Tibial artery (tissue), 4 donors: Measurements from ENCODE around the gene HOXA10.

Source experiments
- DNase-seq, 2 donors: peaks; one replicate each; pipeline ENCODE4 v3.0.0-alpha.2; 2019
- H3K27ac ChIP-seq, 2 donors: fragments of 200-600 bp; sonication (generic) in 1 of 2; 1 replicate in 1 of 2; 2 replicates in 1 of 2; pipeline ENCODE4 v1.5.1; 2018 to 2019; ENCODE audit warnings: mild to moderate bottlenecking in 1 of 2
- H3K27me3 ChIP-seq, 2 donors: fragments of 200-600 bp; sonication (generic) in 1 of 2; one replicate each; pipeline versions ENCODE4 v1.5.1 to v1.6.0; 2016 to 2019
- H3K36me3 ChIP-seq, 3 donors: fragments of 200-600 bp; sonication (generic) in 2 of 3; one replicate each; pipeline ENCODE4 v1.5.1; 2016 to 2019; ENCODE audit warnings: mild to moderate bottlenecking in 2 of 3
- H3K4me1 ChIP-seq, 4 donors: fragments of 200-600 bp; sonication (generic) in 2 of 4; 1 replicate in 3 of 4; 2 replicates in 1 of 4; pipeline ENCODE4 v1.5.1; 2016 to 2019
- H3K4me3 ChIP-seq, 2 donors: fragments of 200-600 bp; sonication (generic) in 1 of 2; 1 replicate in 1 of 2; 2 replicates in 1 of 2; pipeline ENCODE4 v1.5.1; 2018 to 2019; ENCODE audit warnings: mild to moderate bottlenecking in 2 of 2
- H3K9me3 ChIP-seq, 3 donors: fragments of 200-600 bp; sonication (generic) in 1 of 3; one replicate each; pipeline ENCODE4 v1.5.1; 2016 to 2019
- CTCF ChIP-seq, 2 experiments: fragments of 200-600 bp in 1 of 2; fragments of 450-650 bp in 1 of 2; IDR thresholded peaks; one replicate each; pipeline ENCODE4 v1.5.1; 2017 to 2019; ENCODE audit warnings: antibody characterized with exemption in 2 of 2, mild to moderate bottlenecking in 1 of 2, moderate library complexity in 1 of 2
- intact Hi-C: fragments of 100-400 bp; cut with DNase I; formaldehyde crosslinking; loops from one replicate; pipeline ENCODE4 v1.15.0; 2023; ENCODE audit warnings: low total_unique reads

HOXA10 gene

GRCh38 chr7:27154901-27155815 is 19.0 kb downstream of the HOXA10 start:
- Histone ChIP-seq H3K27me3 (no peaks in the 10 kb centered on the region), H3K4me3 (peak overlapping the region; percentile 62 to 75), H3K9me3 (no peaks in the 10 kb centered on the region), H3K27ac (peak overlapping the region; percentile 78 to 84), H3K36me3 (no peaks in the 10 kb centered on the region), H3K4me1 (peaks cover 0 to 35% (median 26%) of the 10 kb centered on the region in 4 donors)
- no peak for DNase-seq
- intact Hi-C loops = loop anchor here (5.0 kb wide), 1 partner anchor 293 kb away; the partner anchor contains the start of gene SKAP2
- no peak for TF ChIP-seq CTCF (IDR thresholded peaks at IDR 0.05)

GRCh38 chr7:27154369-27154768 is 19.8 kb downstream of the HOXA10 start:
- H3K27ac ChIP-seq = peak overlapping the region in 1 of 2 donors; percentile 84
- no peak for TF ChIP-seq CTCF (IDR thresholded peaks at IDR 0.05)
- H3K36me3 ChIP-seq = no peaks in the 10 kb centered on the region
- DNase-seq = peak in 1 of 2 donors; percentile 60
- H3K4me1 ChIP-seq = peaks cover under 1 to 40% (median 32%) of the 10 kb centered on the region in 4 donors
- H3K9me3 ChIP-seq = no peaks in the 10 kb centered on the region
- no peak overlapping the region for H3K4me3 ChIP-seq
- intact Hi-C loops = no loop called here
- H3K27me3 ChIP-seq = no peaks in the 10 kb centered on the region

- intact Hi-C loops = no loop called here
- H3K27me3 ChIP-seq = no peaks in the 10 kb centered on the region
- H3K36me3 ChIP-seq = no peaks in the 10 kb centered on the region
- no peak for DNase-seq
- no peak overlapping the region for H3K4me3 ChIP-seq
- no peaks in the 10 kb centered on the region for H3K9me3 ChIP-seq
- peak overlapping the region; percentile 94 to 95 for H3K27ac ChIP-seq
- TF ChIP-seq CTCF (IDR thresholded peaks at IDR 0.05) = no peak
- peaks cover 9 to 47% (median 40%) of the 10 kb centered on the region in 4 donors for H3K4me1 ChIP-seq
Measured at GRCh38 chr7:27153526-27153925, 20.6 kb downstream of the HOXA10 start.

- no peak for TF ChIP-seq CTCF (IDR thresholded peaks at IDR 0.05)
- Histone ChIP-seq H3K4me3 (peak overlapping the region; percentile 66 to 78), H3K27ac (peak overlapping the region; percentile 94 to 95), H3K9me3 (no peaks in the 10 kb centered on the region), H3K4me1 (peaks cover 10 to 52% (median 45%) of the 10 kb centered on the region in 4 donors), H3K27me3 (no peaks in the 10 kb centered on the region), H3K36me3 (no peaks in the 10 kb centered on the region)
- DNase-seq = no peak
- intact Hi-C loops = no loop called here
Measured at GRCh38 chr7:27152816-27153442, 21.2 kb downstream of the HOXA10 start.

GRCh38 chr7:27151931-27152815 is 21.9 kb downstream of the HOXA10 start, which contains the start of gene HOXA3:
HOXA3 (minus strand) TSS chr7:27152583; CDS start chr7:27110640, 41,943 bp downstream.
- H3K4me1 ChIP-seq = peaks cover 10 to 59% (median 50%) of the 10 kb centered on the region in 4 donors
- no peaks in the 10 kb centered on the region for H3K36me3 ChIP-seq
- H3K27me3 ChIP-seq = no peaks in the 10 kb centered on the region
- intact Hi-C loops = no loop called here
- peak; percentile 78 to 90 for DNase-seq
- H3K27ac ChIP-seq = peak within 1 kb of the TSS; percentile 94 to 95
- no peak for TF ChIP-seq CTCF (IDR thresholded peaks at IDR 0.05)
- no peaks in the 10 kb centered on the region for H3K9me3 ChIP-seq
- peak within 1 kb of the TSS; percentile 66 to 78 for H3K4me3 ChIP-seq
